HepG2 (cell line): ENCODE measurements around the gene GABRB3. TPM values are rescaled to one million over a fixed set of nuclear protein-coding genes. Genes with fewer than 3 reads are reported as not detected.

Experiments
- ATAC-seq: fragments of 200-7000 bp; cut with Tn5 transposase; 3 replicates; pipeline ENCODE4 v1.9.1; 2020; ENCODE audit warnings: mild to moderate bottlenecking, moderate library complexity
- BruUV-seq: library from RNA; stranded (reverse); fragments of 400-500 nt; replicated peaks from 2 replicates; lab custom pipeline; 2021; lab: Mats Ljungman, UMichigan
- CTCF ChIA-PET: fragments of 300-600 bp; formaldehyde crosslinking; extraction: SDS; loops from one replicate; lab custom pipeline; 2021; ENCODE audit warnings: low total read pairs, inconsistent platforms, low intra/inter-chr PET ratio; lab: Yijun Ruan, JAX
- POLR2A ChIA-PET: fragments of 350-600 bp; sonication (Branson Sonifier 250); formaldehyde crosslinking; loops from one replicate; lab custom pipeline; 2020; ENCODE audit warnings: antibody characterized with exemption, inconsistent platforms; lab: Yijun Ruan, JAX
- DNase-seq: peaks from one replicate; pipeline ENCODE4 v3.0.0-alpha.2; 2015; ENCODE audit warnings: low spot score
- FAIRE-seq: peaks from 3 replicates; lab custom pipeline; 2011; peaks lifted over from hg19 to GRCh38; lab: Jason Lieb, UNC
- H2AFZ ChIP-seq: one replicate; pipeline ENCODE4 v1.6.1; 2011; ENCODE audit warnings: low read length, inconsistent platforms
- H3K27ac ChIP-seq: fragments of 300-600 bp; 3 replicates; pipeline ENCODE4 v1.8.0; 2011; ENCODE audit warnings: mixed run types, mild to moderate bottlenecking, mixed read lengths, low read length, inconsistent platforms; ENCODE audit not compliant: insufficient read depth; ENCODE audit errors: extremely low read length
- H3K27me3 ChIP-seq, 2 experiments: fragments of 200-600 bp in 1 of 2; 2 replicates in 1 of 2; 3 replicates in 1 of 2; pipeline versions ENCODE4 v1.6.0 to v1.8.0; 2011; ENCODE audit warnings: low read length in 2 of 2, mild to moderate bottlenecking in 2 of 2, moderate library complexity in 2 of 2, inconsistent platforms in 1 of 2; ENCODE audit not compliant: insufficient read depth in 2 of 2, control insufficient read depth in 1 of 2
- H3K36me3 ChIP-seq, 2 experiments: fragments of 200-600 bp in 1 of 2; replicated peaks in 1 of 2; 2 replicates in 1 of 2; 3 replicates in 1 of 2; pipeline versions ENCODE4 v1.5.1 to v1.8.0; 2011; ENCODE audit warnings: low read length in 2 of 2, inconsistent platforms in 1 of 2; ENCODE audit not compliant: insufficient read depth in 2 of 2, control insufficient read depth in 1 of 2
- H3K4me1 ChIP-seq: 2 replicates; pipeline ENCODE4 v1.5.1; 2012; ENCODE audit warnings: low read length, inconsistent platforms; ENCODE audit not compliant: insufficient read depth
- H3K4me2 ChIP-seq: 2 replicates; pipeline ENCODE4 v1.6.0; 2011; ENCODE audit warnings: low read depth, low read length, inconsistent platforms
- H3K4me3 ChIP-seq, 3 experiments: fragments of 200-600 bp in 1 of 3; sonication (generic), shearing (Covaris generic) in 1 of 3; replicated peaks in 1 of 3; 2 replicates each; pipeline ENCODE4 v1.5.1; 2011 to 2016; ENCODE audit warnings: low read length in 3 of 3, inconsistent platforms in 2 of 3, low read depth in 2 of 3, mild to moderate bottlenecking in 2 of 3, control low read depth in 1 of 3, mixed read lengths in 1 of 3; ENCODE audit not compliant: insufficient read depth in 1 of 3
- H3K79me2 ChIP-seq: one replicate; pipeline ENCODE4 v1.6.1; 2011; ENCODE audit warnings: low read length, inconsistent platforms; ENCODE audit not compliant: insufficient read depth
- H3K9ac ChIP-seq: 2 replicates; pipeline ENCODE4 v1.6.0; 2011; ENCODE audit warnings: mild to moderate bottlenecking, low read depth, low read length, inconsistent platforms; ENCODE audit not compliant: insufficient read depth
- H3K9me3 ChIP-seq: 2 replicates; pipeline ENCODE4 v1.5.1; 2012; ENCODE audit warnings: mild to moderate bottlenecking, low read length
- H4K20me1 ChIP-seq: 2 replicates; pipeline ENCODE4 v1.6.0; 2011; ENCODE audit warnings: inconsistent platforms, mild to moderate bottlenecking, low read length, moderate library complexity; ENCODE audit not compliant: insufficient read depth
- CREM ChIP-seq, 2 experiments: sonication (generic) in 1 of 2; formaldehyde crosslinking in 1 of 2; IDR thresholded peaks; 2 replicates each; pipeline versions ENCODE4 v1.4.0 to v1.6.1; 2016 to 2020; ENCODE audit warnings: antibody characterized with exemption in 1 of 2, mild to moderate bottlenecking in 1 of 2, missing genetic modification reagents in 1 of 2
- DNMT3B ChIP-seq: conservative IDR thresholded peaks from 2 replicates; pipeline ENCODE4 v1.6.1; 2016; ENCODE audit warnings: missing biosample characterization, control low read depth
- IRF2 ChIP-seq: IDR thresholded peaks from 2 replicates; pipeline ENCODE4 v1.6.1; 2018; ENCODE audit warnings: missing genetic modification reagents, missing compliant biosample characterization
- KAT7 ChIP-seq: IDR thresholded peaks from 2 replicates; pipeline ENCODE4 v1.6.1; 2018; ENCODE audit warnings: borderline replicate concordance, missing compliant biosample characterization
- MXD4 ChIP-seq: IDR thresholded peaks from 2 replicates; pipeline ENCODE4 v1.6.1; 2016; ENCODE audit warnings: mild to moderate bottlenecking, missing biosample characterization, missing genetic modification reagents
- NFE2L1 ChIP-seq: sonication (generic); formaldehyde crosslinking; IDR thresholded peaks from 2 replicates; pipeline ENCODE4 v1.4.0; 2020; ENCODE audit warnings: missing genetic modification reagents, mild to moderate bottlenecking, borderline replicate concordance
- NFIC ChIP-seq: IDR thresholded peaks from 2 replicates; pipeline ENCODE4 v1.6.1; 2012; ENCODE audit warnings: mild to moderate bottlenecking, low read length, inconsistent platforms
- PITX1 ChIP-seq: sonication (generic); formaldehyde crosslinking; IDR thresholded peaks from 2 replicates; pipeline ENCODE4 v1.5.1; 2020; ENCODE audit warnings: mild to moderate bottlenecking, missing genetic modification reagents
- PLRG1 ChIP-seq: fragments of 450-650 bp; conservative IDR thresholded peaks from 2 replicates; pipeline ENCODE4 v1.6.1; 2016
- ZBTB42 ChIP-seq: sonication (generic); formaldehyde crosslinking; IDR thresholded peaks from 2 replicates; pipeline ENCODE4 v1.5.0; 2020; ENCODE audit warnings: mild to moderate bottlenecking, missing genetic modification reagents
- ZFP91 ChIP-seq: sonication (generic); formaldehyde crosslinking; IDR thresholded peaks from 2 replicates; pipeline ENCODE4 v1.9.0; 2022; ENCODE audit warnings: missing genetic modification reagents, mild to moderate bottlenecking, borderline replicate concordance
- ZNF512 ChIP-seq: sonication (generic); formaldehyde crosslinking; IDR thresholded peaks from 2 replicates; pipeline ENCODE4 v1.4.0; 2020; ENCODE audit warnings: mild to moderate bottlenecking, missing genetic modification reagents
- ZNF644 ChIP-seq: IDR thresholded peaks from 2 replicates; pipeline ENCODE4 v1.6.1; 2016; ENCODE audit warnings: low read depth
- ZNF773 ChIP-seq: sonication (generic); formaldehyde crosslinking; IDR thresholded peaks from 2 replicates; pipeline ENCODE4 v1.4.0; 2020; ENCODE audit warnings: missing genetic modification reagents, borderline replicate concordance
- WGBS: methylation state at CpG from one replicate; pipeline ENCODE4 v1.1.6; 2017; ENCODE audit warnings: low lambda C conversion rate; 5-methylcytosine and 5-hydroxymethylcytosine counted together
- in situ Hi-C: cut with HindIII; loops from 2 replicates; pipeline ENCODE4 v1.10.0; 2017; ENCODE audit warnings: low pct_unique_long_range_greater_than_20kb; ENCODE audit not compliant: extremely low pct_ligation_motif_present
- intact Hi-C: fragments of 100-400 bp; cut with micrococcal nuclease; formaldehyde crosslinking; loops from one replicate; pipeline ENCODE4 v1.10.0; 2022; ENCODE audit not compliant: unreplicated experiment
- polyA plus RNA-seq, 8 experiments: library from polyadenylated mRNA; depleted of rRNA in 3 of 8; stranded (reverse) in 7 of 8; unstranded in 1 of 8; fragments of >200 nt; fragmentation: Illumina TruSeq in 4 of 8; extraction: Trizol in 4 of 8; gene quantifications; 2 replicates each; pipeline versions ENCODE4 v1.2.1 to v1.2.3, GENCODE V29; 2011 to 2016; ENCODE audit warnings: low read depth in 4 of 8, missing spikeins in 1 of 8, mixed read lengths in 1 of 8; ENCODE audit not compliant: insufficient read depth in 1 of 8
- total RNA-seq, 5 experiments: library from RNA; depleted of rRNA; stranded (reverse); fragments of >200 nt; fragmentation: Illumina TruSeq; extraction: Trizol; gene quantifications; 2 replicates each; pipeline ENCODE4 v1.2.3, GENCODE V29; 2016; ENCODE audit warnings: low read depth in 1 of 5
- TF ChIP-seq, protein P1 (sequence below): sonication (generic); formaldehyde crosslinking; IDR thresholded peaks from 2 replicates; pipeline ENCODE4 v1.5.1; 2020; ENCODE audit warnings: missing genetic modification reagents, mild to moderate bottlenecking, borderline replicate concordance
- TF ChIP-seq, protein P2 (sequence below): sonication (generic); formaldehyde crosslinking; IDR thresholded peaks from 2 replicates; pipeline ENCODE4 v1.5.1; 2020; ENCODE audit warnings: missing genetic modification reagents, mild to moderate bottlenecking, borderline replicate concordance
- TF ChIP-seq, protein P3 (sequence below): sonication (generic); formaldehyde crosslinking; IDR thresholded peaks from 2 replicates; pipeline ENCODE4; 2020; ENCODE audit warnings: missing genetic modification reagents, mild to moderate bottlenecking, borderline replicate concordance

The GABRB3 gene
- total and polyA plus RNA-seq, 2 of the 13 experiments (the other 11 are each of a cell fraction or from before 2014, with no cell fraction given): not detected

GRCh38 chr15:26571346-26571745 is 201.5 kb downstream of the GABRB3 start:
- Histone ChIP-seq H3K4me2 (no peak overlapping the region), H4K20me1 (no peaks in the 10 kb centered on the region), H3K36me3 (no peaks in the 10 kb centered on the region), H3K9me3 (peaks cover 95% of the 10 kb centered on the region), H3K79me2 (no peaks in the 10 kb centered on the region), H3K9ac (no peak overlapping the region), H3K27me3 (no peaks in the 10 kb centered on the region), H3K27ac (no peak overlapping the region), H3K4me3 (no peak overlapping the region), H3K4me1 (no peaks in the 10 kb centered on the region), H2AFZ (no peak overlapping the region)
- DNase-seq (no peak), FAIRE-seq (no peak), ATAC-seq (no peak)
- in situ Hi-C loops: no loop called here
- no TSS peak for BruUV-seq
- intact Hi-C loops: no loop called here
- ChIA-PET POLR2A (no interaction called here), CTCF (no interaction called here)
- WGBS: 5% methylated on average over 5 of the region's 5 CpGs
- TF ChIP-seq, protein P1, sequence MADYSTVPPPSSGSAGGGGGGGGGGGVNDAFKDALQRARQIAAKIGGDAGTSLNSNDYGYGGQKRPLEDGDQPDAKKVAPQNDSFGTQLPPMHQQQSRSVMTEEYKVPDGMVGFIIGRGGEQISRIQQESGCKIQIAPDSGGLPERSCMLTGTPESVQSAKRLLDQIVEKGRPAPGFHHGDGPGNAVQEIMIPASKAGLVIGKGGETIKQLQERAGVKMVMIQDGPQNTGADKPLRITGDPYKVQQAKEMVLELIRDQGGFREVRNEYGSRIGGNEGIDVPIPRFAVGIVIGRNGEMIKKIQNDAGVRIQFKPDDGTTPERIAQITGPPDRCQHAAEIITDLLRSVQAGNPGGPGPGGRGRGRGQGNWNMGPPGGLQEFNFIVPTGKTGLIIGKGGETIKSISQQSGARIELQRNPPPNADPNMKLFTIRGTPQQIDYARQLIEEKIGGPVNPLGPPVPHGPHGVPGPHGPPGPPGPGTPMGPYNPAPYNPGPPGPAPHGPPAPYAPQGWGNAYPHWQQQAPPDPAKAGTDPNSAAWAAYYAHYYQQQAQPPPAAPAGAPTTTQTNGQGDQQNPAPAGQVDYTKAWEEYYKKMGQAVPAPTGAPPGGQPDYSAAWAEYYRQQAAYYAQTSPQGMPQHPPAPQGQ (CRISPR knock-in tag): no peak
- no peak for TF ChIP-seq ZNF644 (CRISPR knock-in tag)
- TF ChIP-seq, protein P2, sequence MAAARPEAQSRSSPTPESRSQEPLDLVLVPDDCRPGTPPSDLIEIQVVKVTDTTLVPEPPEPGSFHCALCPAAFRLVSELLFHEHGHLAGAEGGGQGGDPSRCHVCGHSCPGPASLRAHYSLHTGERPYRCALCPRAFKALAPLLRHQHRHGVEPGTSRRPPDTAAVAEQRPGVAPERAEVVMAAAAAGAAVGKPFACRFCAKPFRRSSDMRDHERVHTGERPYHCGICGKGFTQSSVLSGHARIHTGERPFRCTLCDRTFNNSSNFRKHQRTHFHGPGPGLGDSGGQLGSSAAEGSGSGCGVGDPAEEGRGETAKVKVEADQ (CRISPR knock-in tag): no peak
- TF ChIP-seq, protein P3, sequence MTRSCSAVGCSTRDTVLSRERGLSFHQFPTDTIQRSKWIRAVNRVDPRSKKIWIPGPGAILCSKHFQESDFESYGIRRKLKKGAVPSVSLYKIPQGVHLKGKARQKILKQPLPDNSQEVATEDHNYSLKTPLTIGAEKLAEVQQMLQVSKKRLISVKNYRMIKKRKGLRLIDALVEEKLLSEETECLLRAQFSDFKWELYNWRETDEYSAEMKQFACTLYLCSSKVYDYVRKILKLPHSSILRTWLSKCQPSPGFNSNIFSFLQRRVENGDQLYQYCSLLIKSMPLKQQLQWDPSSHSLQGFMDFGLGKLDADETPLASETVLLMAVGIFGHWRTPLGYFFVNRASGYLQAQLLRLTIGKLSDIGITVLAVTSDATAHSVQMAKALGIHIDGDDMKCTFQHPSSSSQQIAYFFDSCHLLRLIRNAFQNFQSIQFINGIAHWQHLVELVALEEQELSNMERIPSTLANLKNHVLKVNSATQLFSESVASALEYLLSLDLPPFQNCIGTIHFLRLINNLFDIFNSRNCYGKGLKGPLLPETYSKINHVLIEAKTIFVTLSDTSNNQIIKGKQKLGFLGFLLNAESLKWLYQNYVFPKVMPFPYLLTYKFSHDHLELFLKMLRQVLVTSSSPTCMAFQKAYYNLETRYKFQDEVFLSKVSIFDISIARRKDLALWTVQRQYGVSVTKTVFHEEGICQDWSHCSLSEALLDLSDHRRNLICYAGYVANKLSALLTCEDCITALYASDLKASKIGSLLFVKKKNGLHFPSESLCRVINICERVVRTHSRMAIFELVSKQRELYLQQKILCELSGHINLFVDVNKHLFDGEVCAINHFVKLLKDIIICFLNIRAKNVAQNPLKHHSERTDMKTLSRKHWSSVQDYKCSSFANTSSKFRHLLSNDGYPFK: no peak
- no peak for TF ChIP-seq MXD4 (CRISPR knock-in tag)
- TF ChIP-seq PLRG1: no peak
- no peak for TF ChIP-seq IRF2
- no peak for TF ChIP-seq CREM (IDR thresholded peaks at IDR 0.05)
- TF ChIP-seq CREM (CRISPR knock-in tag; IDR thresholded peaks at IDR 0.05): no peak
- no peak for TF ChIP-seq ZNF773 (CRISPR knock-in tag)
- TF ChIP-seq NFE2L1 (CRISPR knock-in tag): no peak
- TF ChIP-seq ZBTB42 (CRISPR knock-in tag): no peak
- TF ChIP-seq ZNF512 (CRISPR knock-in tag): no peak
- no peak for TF ChIP-seq ZFP91 (CRISPR knock-in tag)
- TF ChIP-seq DNMT3B (CRISPR knock-in tag): no peak
- TF ChIP-seq NFIC: no peak
- TF ChIP-seq PITX1: no peak
- no peak for TF ChIP-seq KAT7 (CRISPR knock-in tag)
